ENCODE measurements around the gene NUDT7.
A peak's percentile ranks its signal among the peaks of the same experiment; 100 is the strongest.

NUDT7 gene

DNA sequence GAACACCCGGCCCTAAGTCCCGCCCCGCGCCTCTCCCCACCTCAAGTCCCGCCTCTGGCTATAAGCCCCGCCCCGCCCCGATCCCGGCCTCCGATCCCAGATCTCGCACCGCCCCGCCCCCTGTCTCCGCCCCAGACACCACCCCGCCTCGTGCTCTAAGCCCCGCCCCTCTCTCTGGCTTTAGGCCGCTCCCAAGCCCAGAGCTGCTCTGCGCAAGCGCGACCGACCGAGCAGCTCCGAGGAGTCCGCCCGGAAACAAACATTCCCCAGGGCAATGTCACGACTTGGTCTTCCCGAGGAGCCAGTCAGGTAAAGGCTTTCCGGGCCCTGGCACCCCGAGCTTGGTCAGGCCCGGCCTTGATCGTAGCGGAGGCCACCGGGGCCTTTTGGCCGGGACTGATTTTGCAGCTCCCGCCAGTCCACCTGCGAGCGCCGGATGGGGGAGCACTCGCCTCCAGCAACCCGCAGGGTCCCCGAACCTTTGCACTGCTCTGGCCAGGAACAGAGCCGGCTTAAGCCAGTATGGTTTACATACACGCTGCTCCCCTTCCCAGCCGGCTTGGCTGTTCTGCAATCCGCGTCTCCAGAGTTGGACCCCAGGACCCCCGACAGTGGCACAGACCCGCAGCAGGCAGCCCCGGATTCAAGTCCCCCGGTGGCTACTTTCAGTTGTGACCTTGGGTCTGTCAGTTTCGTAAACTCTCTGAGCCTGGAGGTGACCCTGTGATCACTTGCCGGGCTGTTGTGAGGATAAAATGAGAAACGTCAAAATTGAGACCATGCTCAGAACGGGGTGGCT is at the start of gene NUDT7:
Gene NUDT7, plus strand, starts transcription at position 206 of the 799 bp plus-strand sequence. Its CDS starts 69 bp downstream, at position 275.
- peak; percentile 97 to 98 for DNase-seq (ENCODE audit: low read depth in 2 of 2)

- no peak for DNase-seq (ENCODE audit: low read depth in 2 of 2)
These were observed 47.4 kb upstream of the NUDT7 start for GRCh38 chr16:77674888-77675287.

- peak; percentile 1 to 2 for DNase-seq (ENCODE audit: low read depth in 2 of 2)
These were observed 46.6 kb upstream of the NUDT7 start for GRCh38 chr16:77675464-77676324.

- DNase-seq (ENCODE audit: low read depth in 2 of 2), result no peak
These were observed 45.2 kb upstream of the NUDT7 start for GRCh38 chr16:77677129-77677528.

DNA sequence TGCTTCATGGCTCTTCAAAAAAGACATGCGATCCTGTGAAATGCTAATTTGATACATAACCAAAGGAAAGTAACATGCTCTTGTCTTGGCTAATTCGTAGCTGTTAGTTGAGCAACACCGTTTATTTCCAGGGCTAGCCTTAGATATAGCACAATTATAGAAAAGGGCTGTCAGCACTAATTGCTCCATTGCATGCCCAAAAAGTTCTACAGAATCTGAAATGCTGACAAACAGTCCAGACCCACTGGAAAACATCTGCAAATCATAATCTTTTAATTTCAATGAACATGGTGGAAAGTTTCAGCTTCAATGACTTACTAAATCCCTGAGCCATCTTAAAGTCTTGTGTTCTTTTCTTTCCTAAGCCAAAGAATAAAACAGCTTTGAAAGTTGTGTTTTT is 42.9 kb upstream of the NUDT7 start:
- DNase-seq (ENCODE audit: low read depth in 2 of 2), result no peak

GRCh38 chr16:77679901-77680300 is 42.4 kb upstream of the NUDT7 start:
- no peak for DNase-seq (ENCODE audit: low read depth in 2 of 2)

DNA sequence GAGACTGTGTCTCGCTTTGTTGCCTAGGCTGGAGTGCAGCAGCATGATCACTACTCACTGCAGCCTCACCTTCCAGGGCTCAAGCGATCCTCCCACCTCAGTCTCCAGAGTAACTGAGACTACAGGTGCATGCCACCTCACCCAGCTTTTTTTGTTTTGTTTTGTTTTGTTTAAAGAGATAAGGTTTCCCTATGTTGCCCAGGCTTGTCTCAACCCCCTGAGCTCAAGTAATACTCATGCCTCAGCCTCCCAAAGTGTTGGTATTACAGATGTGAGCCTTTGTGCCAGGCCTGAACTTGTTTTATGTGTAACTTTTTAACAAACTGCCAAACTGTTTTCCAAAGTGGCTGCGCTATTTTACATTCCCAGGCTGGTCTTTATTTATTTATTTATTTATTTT is 41.8 kb upstream of the NUDT7 start:
- no peak for DNase-seq (ENCODE audit: low read depth in 2 of 2)

DNA sequence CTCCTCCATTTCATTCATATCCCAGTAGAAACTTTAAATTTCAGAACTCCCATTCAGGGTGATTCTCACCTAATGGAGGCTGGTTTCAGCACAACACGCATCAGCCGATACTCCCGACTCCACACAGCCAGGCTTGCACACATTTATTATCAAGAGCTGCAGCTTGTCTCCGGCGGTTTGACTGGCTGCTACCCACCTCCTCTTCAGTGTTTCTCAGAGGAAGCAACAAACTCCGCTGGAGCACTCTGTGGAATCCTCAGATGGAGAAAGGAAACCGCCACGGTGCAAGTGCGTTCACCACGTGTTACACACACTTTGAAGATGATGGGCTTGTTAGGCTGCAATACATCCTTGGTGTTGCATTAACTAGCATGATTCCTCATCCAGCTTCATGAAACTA is 39.7 kb upstream of the NUDT7 start:
- no peak for DNase-seq (ENCODE audit: low read depth in 2 of 2)

DNA sequence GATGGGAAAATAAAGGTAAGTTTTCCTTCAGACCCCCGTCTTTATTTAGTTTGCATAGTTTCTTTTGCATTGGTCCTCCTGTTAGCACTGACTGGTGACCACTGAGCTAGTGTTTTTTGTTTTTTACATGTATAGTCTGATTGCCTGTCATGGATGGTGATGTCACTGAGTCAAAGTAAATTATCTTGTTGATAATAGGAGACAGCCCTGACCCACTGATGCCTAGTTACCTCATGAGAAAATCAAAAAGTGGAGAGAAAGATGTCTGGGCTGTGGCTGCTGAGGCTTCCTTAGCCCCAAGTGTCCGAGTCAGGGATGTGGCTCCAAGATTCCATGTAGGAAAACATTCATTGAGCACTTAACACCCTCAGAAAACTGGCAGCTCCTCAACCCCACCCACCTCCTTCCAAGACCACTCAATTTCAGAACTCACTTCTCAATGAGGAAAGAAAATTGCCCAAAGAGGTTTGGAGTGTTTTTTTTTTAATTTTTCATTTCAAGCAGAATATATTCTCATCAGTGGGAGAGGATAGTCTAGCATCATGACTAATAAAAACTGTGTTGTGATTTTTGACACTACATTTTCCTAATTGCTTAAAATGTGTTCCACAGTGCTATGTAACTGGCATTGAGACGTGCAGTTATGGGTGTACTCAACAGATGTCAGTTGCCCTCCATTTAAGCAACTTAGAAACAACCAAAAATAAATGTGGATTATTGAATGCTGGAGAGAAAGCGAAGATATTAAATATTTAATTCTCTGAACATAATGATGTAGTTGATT is 38.7 kb upstream of the NUDT7 start:
- DNase-seq (ENCODE audit: low read depth in 2 of 2), result no peak

- DNase-seq (ENCODE audit: low read depth in 2 of 2), result no peak
These were observed 38.2 kb upstream of the NUDT7 start for GRCh38 chr16:77684181-77684526.

DNA sequence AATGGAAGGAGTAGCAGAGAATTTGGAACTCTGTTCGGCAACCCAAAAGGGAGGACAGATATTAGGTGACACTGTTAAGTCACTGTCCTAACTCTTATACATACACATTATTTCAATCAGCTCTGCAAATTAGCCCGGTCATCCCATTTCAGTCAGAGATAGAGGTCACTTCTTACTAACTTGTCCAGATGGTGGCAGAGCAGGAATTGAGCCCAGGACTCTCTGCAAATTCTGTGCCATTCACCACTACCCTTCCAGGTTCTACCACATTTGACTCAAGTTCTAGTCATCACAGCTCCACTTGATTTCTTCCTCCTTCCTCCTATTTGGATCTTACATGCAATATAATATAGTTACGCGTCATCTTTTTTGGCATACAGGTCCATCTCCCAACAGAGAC is 35.9 kb upstream of the NUDT7 start:
- no peak for DNase-seq (ENCODE audit: low read depth in 2 of 2)

DNA sequence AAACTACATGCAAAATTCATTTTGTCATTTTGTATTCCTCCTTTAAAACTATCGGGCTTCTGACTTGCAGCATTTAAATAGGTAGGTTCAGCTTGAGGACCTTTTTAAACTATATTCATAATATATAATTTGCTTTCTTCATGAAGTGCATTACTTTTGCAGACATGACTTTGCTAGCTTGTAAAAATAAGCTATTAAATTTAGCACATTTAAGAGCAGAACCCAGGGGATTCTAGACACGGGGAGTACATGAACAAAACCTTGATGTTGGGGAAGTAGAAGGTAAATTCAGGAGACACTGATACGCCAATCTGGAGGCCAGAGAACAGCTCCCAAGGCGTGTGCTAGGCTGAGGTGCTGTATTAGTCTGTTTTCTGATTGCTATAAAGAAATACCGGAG is 32.3 kb upstream of the NUDT7 start:
- no peak for DNase-seq (ENCODE audit: low read depth in 2 of 2)

GRCh38 chr16:77690416-77690815 is 31.9 kb upstream of the NUDT7 start:
- no peak for DNase-seq (ENCODE audit: low read depth in 2 of 2)

GRCh38 chr16:77692612-77693011 is 29.7 kb upstream of the NUDT7 start:
- DNase-seq (ENCODE audit: low read depth in 2 of 2), result no peak

GRCh38 chr16:77696149-77696548 is 26.2 kb upstream of the NUDT7 start:
- no peak for DNase-seq (ENCODE audit: low read depth in 2 of 2)

DNA sequence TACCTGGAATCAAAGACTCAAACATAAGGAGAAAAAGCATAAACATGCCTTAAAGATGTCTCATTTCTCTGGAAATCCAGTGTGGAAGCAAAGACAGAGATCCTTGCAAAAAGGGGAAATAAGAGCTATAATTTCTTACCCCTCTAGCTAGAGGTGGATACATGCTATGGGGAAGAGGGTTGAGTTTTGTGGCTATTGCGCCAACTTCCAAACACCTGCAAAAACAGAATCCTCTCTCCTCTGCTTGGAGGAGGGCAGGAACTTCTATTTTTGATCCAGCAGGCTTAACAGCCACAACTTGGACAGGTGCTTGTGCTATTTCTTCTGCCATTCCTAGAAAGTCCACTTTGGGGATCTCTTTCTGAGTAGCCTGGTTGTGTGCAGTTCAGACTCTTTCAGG is 21.5 kb upstream of the NUDT7 start:
- DNase-seq (ENCODE audit: low read depth in 2 of 2), result no peak

DNA sequence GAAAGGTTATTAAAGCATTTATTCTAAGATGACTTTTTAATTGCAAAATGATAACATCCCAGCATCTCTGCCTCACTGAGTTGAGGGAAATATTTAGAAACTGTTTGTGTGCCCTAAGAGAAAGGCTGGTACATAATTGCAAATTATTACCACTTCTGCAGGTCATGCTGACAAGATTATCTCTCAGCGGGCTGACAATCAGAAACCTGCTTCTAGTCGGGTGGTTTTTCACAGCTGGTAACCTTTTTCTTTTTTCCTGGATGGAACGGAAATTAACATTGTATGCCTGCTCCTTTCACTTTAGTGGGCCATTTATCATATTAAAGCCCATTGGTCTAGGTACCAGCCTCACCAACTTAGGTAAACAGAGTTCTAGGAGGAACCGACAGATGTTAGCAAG is 17.0 kb upstream of the NUDT7 start:
- no peak for DNase-seq (ENCODE audit: low read depth in 2 of 2)

DNA sequence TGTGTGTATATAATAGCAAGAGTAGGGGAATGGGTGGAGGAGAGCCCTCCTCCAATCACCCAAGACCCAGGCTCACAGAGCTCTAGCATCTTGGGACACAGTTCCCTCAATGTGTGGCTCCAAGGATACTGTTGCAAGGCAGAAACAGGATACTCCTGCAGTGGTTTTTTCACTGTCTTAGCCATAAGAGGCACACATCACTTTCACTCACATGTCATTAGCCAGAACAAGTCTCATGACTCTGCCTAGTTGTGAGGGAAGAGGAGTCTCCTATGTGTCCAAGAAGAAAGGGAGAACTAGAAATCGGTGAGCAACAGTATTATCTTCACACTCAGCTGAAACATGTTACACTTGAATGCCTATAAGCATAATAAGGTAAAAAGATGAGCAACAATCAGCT is 11.1 kb upstream of the NUDT7 start:
- DNase-seq (ENCODE audit: low read depth in 2 of 2), result no peak

- DNase-seq (ENCODE audit: low read depth in 2 of 2), result no peak
These were observed 10.5 kb upstream of the NUDT7 start for GRCh38 chr16:77711775-77712174.

DNA sequence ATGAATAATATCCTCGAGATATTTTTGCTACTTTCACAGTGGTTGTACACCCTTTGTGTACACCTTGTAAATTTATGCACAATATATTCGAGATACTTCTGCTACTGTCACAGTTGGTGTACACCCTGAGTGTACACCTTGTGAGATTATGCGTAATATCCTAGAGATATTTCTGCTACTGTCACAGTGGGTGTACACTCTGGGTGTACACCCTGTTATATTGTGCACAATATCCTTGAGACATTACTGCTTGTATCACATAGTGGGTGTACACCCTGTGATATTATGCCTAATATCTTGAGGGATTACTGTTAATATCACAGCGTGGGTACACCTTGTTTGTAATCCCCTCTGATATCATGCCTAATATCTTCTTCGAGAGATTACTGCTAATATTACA is 7.2 kb upstream of the NUDT7 start:
- no peak for DNase-seq (ENCODE audit: low read depth in 2 of 2)

GRCh38 chr16:77721752-77722308 is 484 bp upstream of the NUDT7 start:
- DNase-seq (ENCODE audit: low read depth in 2 of 2), result no peak

DNA sequence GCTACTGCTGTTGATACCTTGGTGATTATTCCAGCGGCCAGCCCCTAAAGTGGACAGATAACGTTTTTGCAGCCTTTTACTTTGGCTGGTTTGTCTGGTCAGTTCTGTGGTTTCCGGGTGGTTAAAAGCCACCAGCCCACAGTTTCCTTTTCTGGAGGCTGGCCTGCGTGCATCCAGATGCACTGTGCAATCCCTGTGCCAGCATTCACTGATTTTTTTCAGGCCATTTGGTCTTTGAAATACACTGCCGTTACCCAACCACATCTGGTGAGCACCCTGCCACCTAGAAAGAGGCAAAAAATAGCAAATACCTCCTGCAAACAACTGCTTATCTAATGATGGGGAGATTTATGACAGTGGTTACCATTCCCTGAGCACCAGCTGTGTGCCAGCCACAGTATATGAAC is 797 bp downstream of the NUDT7 start:
- no peak for DNase-seq (ENCODE audit: low read depth in 2 of 2)

Data from stimulated activated CD8-positive, alpha-beta memory T cell treated with anti-CD3 and anti-CD28 coated beads, Interleukin-2, amount 100 ng/mL, for 48 hours (primary cell).